ENCODE measurements around the gene PRM1.

PRM1 gene

DNA sequence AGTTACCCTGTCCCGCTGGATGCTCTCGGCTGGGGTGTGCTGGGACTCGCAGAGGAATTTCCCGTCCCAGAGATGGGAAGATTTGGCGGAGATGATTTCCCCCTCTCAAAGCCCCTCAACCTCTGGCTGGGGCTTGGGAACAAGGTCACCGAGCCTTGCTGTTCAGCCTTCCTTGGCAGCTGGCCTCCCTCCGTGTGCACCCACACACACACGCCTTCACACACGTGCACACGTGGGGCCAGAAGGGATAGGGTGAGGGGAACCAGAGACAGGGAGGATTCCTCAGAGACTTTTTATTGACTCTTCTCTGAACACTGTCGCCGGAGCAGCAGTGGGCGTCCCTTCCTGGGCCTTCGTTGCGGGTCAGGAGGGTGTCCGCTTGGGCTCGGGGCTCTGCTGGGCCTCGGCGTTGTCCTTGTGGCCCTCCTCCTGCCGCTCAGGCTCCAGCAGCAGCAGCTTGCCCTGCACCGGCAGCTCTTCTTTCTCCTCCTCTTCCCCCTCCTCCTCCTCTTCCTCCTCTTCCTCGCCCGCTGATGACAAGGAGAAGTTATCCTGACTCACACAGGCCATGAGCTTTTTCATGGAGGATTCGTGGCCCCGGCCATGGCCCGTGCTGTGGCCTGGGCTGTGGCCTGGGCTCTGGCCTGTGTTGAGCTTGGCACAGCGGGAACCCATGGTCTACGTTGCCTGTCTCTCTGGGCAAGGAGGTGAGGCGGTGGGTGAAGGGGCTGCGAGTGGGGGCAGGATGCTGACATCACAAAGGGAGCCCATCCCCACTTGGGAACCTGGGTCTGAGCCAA, 8.0 kb downstream of the PRM1 start, which contains the start of gene PRM3:
PRM3 (minus strand) TSS at position 709 of the 800 bp plus-strand sequence; CDS start at position 675, 34 bp downstream.
- no peak for DNase-seq (ENCODE audit: low spot score)

DNA sequence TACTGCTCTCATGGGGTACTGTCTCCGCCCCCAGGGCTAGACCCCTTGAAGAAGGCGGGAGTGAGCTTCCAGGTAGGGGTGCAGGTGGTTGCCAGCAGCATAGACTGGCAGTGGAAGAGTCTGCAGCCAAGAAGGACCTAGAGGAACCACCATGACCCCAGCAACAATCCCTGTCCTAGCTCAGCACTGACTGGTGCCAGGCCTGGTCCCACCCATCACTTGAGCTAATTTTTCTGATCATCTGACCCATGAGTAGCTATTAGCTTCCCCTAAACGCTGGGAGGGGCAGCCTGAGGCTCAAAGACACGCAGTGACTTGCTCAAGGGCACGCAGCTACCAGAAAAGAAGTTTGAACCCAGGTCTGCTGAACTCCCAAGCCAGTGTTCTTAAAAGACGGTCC, 8.6 kb downstream of the PRM1 start:
- no peak for DNase-seq (ENCODE audit: low spot score)

DNA sequence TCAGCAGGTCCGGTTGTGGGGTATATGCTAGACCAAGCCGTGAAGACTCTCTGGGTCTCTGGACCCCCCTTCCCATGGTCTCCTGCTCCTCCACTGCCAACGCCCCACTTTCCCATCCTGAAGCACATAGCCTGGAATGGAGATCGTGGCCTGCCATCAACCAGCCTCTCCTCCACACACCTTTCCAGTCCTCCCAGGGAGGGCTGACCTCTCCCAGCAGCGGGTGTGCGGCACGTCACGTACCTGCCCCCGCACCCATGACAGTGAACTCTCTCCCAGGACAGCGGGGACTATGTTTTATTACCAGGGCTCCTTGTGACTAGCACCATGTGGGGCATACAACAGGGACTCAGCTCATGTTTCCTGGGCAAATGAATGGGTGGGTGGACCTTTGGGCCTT, 9.5 kb downstream of the PRM1 start:
- no peak for DNase-seq (ENCODE audit: low spot score)

DNA sequence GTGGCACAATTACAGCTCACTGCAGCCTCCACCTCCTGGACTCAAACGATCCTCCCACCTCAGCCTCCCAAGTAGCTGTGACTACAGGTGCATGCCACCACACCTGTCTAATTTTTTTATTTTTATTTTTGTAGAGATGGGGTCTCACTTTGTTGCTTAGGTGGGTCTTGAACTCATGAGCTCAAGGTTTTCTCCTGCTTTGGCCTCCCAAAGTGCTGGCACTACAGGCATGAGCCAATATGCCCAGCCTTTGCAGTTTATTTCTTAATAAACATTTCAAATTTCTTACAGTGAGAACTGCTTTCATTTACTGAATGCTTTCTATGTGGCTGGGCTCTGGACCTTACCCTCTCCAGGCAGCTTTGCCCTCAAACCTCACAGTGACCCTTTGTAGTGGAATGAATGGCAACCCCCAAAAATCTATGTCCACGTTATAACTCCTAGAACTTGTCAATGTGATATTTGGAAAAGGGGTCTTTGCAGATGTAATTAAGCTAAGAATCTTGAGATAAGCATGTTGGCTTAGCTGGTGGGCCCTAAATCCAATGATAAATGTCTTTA, 10.4 kb downstream of the PRM1 start:
- no peak for DNase-seq (ENCODE audit: low spot score)

DNA sequence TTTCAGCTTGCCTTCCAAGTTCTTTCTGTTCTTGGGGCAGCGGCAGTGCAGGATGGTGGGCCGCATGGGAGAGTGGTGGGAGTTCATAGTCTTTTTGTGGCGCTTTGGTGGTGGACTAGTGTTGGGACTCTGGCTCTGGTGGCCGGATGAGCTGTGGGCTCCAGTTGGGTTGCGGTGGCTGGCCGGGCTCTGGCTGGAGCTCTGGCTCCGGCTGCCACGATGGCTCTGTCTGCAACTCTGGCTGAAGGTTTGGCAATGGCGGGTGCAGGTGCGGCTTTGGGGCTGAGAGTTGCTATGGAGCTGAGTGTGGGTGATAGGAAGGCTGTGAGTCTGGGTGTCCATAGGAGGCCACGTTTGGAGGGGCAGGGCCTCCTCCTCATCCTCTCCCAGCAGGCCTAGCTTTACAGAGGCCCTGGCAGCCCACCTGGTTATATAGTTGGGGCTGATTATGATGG, 12.2 kb downstream of the PRM1 start, which contains the start of gene TNP2:
TNP2 (minus strand) TSS at position 405 of the 455 bp plus-strand sequence; CDS start at position 342, 63 bp downstream.
- DNase-seq (ENCODE audit: low spot score) = no peak

DNA sequence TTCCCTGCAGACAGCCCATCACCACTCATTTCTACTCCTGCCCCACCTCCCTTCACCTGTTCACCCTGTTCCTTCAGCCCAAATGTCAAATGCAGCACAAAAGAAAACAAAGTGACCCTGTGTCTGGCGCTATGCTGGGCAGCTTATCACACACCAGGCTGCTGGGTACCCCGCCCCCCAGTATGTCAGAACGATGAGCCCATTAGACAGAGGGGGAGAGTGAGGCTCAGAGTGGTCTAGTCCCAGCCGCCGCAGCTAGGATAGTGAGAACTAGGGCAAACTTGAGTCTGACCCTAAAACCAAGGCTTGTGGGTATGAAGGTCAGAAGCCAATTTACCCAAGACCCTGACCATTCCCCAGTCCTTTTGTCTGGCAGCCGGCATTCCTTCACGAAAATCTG, 16.0 kb downstream of the PRM1 start:
- no peak for DNase-seq (ENCODE audit: low spot score)

DNA sequence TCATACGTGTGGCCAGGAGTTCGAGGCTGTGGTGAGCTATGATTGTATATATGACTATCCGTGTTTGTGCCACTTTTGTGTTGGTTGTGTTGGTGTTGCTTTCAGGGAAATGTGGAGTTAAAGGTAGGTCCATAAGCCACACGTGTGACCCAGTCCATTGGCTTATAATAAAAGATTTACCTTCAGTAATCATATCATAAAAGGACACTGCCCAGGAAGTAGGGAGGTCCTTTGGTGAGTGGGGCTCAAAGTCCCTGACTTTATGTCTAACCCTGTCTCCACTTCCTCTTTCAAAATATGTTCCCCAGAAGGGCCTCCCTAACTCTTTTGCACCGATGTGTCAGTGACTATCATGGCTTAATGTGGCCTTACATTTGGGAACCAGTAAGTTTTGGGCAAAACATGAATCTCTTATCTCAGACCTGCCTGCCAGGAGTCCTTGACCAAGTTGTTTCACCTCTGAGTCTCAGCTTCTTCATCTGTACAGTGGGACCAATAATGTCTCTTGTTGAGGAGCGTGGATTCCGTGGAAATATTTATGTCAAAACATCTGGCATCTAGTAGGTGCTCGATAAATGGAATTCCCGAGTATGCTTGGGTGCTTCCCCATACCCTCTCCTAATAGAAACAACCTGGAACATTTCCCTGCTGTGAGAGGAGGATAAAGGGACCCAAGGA, 16.8 kb downstream of the PRM1 start:
- no peak for DNase-seq (ENCODE audit: low spot score)

DNA sequence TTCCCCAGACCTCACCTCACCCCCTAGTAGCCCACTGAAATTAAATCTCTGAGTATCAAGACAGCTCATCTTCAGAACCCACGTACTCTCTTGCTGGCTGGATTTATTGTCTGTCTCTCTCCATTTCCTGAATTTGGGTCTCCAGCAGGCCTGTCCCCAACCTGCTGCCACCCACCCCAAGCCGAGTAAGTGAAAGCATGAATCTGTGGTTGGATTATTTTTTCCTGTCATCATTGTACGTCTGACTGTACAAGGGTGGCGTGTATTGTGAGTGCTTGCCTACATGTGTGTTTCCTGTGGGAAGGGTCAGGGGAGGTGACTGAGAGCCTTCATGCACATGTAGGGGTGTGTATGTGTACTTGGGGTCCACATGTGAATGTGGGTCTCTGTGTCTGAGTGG, 17.4 kb downstream of the PRM1 start:
- DNase-seq (ENCODE audit: low spot score) = no peak

DNA sequence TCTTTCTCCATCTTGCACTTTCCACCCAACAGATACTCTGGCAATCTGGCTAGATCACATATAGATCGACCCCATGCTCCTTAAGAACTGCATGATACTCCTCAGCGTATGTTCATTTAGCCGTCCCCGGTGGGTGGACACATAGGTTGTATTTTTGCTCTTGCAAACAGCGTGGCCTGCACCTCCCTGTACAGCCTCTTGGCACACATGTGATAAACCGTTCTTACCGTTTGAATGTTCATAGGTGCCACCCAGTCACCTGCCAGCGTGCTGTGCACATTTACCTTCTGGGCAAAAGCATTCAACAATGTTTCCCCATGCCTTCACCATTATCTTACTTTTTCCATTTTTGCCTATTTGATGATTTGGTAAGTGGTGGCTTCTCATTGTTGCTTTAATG, 18.2 kb downstream of the PRM1 start:
- no peak for DNase-seq (ENCODE audit: low spot score)

DNA sequence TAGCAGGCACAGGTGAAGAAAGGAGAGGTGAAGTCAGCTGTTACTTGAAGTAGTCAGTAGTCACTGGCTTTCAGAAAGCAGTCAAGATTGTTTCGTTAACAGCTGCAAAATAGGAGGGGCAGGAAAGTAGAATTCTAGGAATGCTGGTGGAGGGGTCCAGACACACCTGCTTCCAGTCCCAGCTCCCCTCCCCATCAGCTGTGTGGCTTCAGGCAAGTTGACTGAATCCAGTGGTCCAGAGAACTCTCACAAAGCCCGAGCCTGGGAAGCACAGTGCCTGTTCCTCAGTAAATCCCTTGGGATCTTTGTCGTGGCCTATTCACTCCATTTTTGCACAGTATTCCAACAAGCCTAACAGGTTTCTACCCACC, 20.5 kb downstream of the PRM1 start:
- DNase-seq (ENCODE audit: low spot score) = no peak

DNA sequence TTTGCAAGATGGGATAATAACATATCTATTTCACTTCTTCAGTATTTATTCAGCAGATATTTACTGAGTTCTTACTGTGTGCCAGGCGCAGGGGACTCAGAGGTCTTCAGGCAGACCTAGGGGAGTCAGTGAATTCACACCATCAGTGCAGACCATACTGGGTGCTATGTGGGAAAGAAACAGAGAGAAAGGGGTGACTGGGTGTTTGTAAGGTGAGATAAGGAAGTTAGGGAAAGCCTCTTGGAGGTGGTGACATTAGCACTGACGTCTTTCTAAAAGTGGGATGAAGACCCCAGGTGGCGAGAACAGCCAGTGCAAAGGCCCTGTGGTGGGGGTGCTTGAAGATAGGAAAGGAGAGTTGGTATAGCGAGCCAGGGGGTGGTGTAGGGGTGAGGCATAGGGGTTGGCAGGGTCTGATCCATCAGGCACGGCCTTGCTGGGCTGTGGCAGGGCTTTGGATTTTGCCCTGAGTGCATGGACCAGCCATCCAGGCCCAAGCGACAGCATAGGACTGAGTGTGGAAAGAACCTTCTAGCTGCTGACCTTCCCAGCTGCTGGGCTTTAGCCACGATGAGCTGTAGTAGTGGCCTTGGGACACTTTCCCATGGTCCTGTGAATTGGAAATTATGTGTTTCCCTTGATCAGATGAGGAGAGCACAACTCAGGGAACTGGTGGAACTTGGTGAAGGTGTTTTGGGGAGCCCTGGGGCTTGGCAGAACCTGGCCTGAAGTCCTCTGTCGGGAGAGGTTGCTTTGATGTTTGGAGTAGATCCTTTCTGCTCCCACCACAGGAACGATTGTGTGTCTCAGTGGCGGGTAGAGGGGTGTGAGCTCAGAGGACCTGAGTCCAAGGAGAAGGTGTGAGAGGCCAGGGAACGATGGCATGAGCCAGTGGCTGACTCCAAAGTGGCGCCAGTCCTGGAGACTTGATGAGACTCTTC, 21.2 kb downstream of the PRM1 start:
- DNase-seq (ENCODE audit: low spot score) = no peak

DNA sequence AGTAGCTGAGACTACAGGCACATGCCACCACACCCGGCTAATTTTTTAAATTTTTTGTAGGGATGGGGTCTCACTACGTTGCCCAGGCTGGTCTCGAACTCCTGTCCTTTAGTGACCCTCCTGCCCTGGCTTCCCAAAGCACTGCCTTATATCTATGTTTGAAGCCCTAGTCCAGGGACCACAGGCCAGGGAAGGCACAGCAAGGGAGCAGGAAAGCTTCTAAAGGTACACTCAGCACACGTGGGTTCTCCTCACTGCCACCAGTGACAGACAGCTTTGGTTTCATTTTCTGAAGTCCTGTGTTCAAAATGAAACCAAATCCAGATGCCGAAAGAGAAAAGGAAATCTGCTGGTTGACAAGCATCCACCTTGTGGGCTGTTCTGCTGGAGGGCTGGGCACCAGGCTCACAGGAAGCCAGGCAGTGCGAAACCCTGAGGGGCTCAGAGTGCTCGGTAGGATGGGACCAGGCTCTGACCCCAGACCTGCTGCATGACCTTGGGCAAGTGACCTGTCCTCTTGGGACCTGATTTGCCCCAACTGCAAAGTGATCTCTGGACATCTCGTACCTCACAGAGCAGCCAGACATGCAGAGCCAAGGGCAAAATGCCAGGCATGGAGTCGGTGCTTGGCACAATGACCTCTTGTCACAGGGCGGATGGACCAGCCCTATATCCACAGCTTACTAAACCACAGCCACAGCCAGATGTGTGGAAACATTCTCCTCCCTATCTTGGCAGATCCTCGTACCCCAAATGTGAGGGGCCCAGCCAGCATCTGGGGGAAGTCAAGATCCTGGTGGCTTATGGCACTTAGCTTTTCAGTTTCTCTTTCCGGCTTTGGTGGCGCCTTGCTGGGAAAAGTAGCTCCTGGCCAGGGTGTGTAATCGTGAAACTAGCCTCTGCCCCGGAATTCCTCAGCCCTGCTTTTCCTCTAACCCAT, 22.3 kb downstream of the PRM1 start:
- DNase-seq (ENCODE audit: low spot score) = peak; percentile 35

DNA sequence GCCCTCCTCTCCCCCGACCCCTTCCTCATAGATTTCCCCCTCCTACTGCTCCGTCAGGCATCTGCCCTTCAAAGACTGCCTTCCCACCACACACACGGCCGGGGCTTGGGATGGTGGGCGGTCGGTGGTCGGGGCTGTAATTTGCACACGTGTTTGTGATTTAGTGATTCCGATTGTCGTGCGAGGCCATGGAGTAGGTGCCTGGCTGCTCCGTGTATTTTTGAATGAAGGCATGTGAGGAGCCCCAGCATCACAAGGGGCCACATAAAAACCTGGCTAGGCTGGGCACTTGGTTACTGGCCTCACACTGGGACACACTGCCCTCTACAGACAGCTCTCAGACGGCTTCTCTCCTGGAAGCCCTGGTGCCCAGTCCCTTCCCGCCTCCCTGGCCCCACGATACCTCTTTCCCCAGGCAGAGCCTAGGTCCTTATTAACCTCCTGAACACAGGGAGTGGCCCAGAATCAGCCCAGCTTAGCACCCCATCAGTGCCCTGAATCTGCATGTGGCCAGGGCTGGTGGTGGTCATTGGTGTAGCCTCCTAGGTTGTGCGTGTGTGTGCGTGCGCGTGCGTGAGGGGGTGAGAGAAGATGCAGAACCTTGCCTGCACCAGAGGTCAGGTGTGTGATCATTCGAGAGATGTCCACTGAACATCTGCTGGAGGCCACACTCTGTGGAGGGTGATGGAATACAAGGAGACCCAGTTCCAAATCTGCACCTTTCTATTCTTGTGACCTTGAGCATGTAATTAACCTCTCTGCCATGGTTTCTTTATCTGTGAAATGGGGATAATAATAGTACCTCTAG, 23.8 kb downstream of the PRM1 start:
- peak; percentile 82 for DNase-seq (ENCODE audit: low spot score)

DNA sequence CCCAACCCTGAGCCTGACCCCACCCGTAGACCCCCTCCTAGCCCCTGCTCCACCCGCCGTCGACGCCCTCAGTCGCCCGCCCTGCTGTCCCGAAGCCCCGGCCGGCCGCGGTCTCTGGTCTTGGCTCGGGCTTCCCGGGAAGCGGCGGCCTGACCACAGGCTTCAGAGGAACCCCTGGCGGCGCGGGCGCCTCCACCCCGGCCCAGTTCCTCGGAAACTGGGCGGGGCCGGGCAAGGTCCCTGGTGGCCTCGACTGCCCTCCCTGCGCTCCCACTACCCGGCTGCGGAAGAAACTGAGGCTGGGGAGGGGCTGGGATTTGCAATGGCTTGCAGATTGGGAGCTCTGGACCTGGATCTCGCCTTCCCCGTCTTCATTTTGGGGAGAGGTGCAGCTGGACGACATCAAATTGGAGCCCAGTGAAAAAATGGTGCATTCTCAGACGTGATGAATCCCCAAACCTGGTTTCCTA, 24.4 kb downstream of the PRM1 start:
- DNase-seq (ENCODE audit: low spot score) = no peak

DNA sequence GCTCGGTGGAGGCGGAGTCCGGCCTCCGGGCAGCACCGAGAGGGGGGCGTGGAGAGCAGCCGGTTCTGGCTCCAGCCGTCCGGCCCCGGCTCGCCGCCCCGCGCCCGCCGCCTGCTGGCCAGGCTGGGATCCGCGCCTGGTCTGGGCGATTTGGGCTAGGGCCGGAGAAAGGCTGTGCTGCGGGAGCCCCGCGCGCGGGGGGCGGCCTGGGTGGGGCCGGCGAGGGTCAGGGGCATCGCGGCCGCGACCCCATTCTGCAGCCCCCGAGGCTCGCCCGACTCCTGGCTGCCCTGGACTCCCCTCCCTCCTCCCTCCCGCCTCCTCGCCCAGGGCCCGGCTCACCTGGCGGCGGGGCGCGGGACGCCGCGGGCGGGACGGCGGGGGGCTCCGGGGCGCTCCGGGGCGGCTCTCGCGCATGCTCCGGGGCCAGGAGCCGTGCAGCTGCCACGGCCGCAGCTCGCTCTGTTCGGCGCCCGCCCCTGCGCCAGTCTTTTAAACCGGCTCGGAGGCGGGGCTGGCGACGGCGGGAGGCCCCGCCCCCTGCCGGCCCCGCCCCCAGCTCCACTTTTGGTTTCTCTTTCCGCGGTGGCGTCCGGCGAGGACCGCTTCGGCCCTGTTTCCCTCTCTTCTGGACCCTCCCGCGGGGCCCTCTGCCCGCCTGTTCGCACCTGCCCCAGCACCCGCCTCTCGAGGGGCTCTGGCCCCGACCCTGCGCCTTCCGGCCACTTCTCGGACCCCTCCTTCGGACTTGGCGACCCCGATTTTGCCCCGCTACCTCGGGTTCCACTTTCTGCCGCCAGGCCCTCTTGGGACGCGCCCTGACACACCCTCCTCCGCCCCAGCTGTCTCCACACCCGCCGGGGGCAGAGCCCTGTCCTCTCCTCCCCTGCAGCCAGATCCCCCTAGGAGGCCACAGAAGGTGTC, 25.1 kb downstream of the PRM1 start, which contains the start of gene SOCS1:
SOCS1 (minus strand) TSS at position 468 of the 924 bp plus-strand sequence. CDS start 726 bp downstream, outside the sequence.
- DNase-seq (ENCODE audit: low spot score) = peak; percentile 77

DNA sequence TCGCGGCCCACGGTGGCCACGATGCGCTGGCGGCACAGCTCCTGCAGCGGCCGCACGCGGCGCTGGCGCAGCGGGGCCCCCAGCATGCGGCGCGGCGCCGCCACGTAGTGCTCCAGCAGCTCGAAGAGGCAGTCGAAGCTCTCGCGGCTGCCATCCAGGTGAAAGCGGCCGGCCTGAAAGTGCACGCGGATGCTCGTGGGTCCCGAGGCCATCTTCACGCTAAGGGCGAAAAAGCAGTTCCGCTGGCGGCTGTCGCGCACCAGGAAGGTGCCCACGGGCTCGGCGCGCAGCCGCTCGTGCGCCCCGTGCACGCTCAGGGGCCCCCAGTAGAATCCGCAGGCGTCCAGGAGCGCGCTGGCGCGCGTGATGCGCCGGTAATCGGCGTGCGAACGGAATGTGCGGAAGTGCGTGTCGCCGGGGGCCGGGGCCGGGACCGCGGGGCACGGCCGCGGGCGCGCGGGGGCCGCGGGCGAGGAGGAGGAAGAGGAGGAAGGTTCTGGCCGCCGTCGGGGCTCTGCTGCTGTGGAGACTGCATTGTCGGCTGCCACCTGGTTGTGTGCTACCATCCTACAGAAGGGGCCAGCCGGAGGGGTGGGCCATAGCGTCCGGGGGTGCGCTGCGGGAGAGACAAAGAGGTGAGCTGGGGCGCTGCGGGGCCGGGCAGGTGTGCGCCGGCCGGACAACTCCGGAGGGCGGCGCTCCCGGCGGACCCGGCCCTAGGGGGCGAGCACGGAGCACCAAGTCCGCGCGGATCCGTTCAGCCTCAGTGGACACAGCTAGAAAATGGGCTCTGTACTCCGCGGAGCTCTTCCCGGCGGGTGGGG, 26.0 kb downstream of the PRM1 start:
- no peak for DNase-seq (ENCODE audit: low spot score)
